Measurements from ENCODE around the gene RBBP8NL. TPM values are rescaled to one million over a fixed set of nuclear protein-coding genes. Genes with fewer than 3 reads are reported as not detected.
A peak's percentile ranks its signal among the peaks of the same experiment; 100 is the strongest.

The RBBP8NL gene
- total and polyA plus RNA-seq, 2 donors, result 0.33 to 0.64 TPM

GRCh38 chr20:62364911-62365736, 62.2 kb downstream of the RBBP8NL start:
- 88% methylated on average over 27 of the region's 27 CpGs for WGBS
- DNase-seq (ENCODE audit: low read depth in 6 of 9, low spot score in 9 of 9), result no peak
- Histone ChIP-seq H3K27me3 (ENCODE audit: control insufficient read depth in 2 of 2, insufficient read depth in 1 of 2, low read length in 1 of 2) (peaks cover 51 to 59% of the 10 kb centered on the region in 2 donors), H3K9me3 (ENCODE audit: control insufficient read depth in 2 of 2, insufficient read depth in 1 of 2, low read length in 1 of 2) (no peaks in the 10 kb centered on the region), H3K36me3 (ENCODE audit: control insufficient read depth in 2 of 2, insufficient read depth in 2 of 2, low read length in 1 of 2) (no peaks in the 10 kb centered on the region), H3K4me1 (ENCODE audit: control insufficient read depth in 2 of 2, insufficient read depth in 2 of 2, low read length in 2 of 2) (peaks cover 0 to 10% of the 10 kb centered on the region in 2 donors), H3K27ac (ENCODE audit: low read depth in 1 of 2, low read length in 1 of 2) (peak overlapping the region in 1 of 2 donors; percentile 56), H3K4me3 (ENCODE audit: low read length in 2 of 2) (no peak overlapping the region)

GRCh38 chr20:62363920-62364851, 63.2 kb downstream of the RBBP8NL start:
- peaks cover 0 to 11% of the 10 kb centered on the region in 2 donors for H3K4me1 ChIP-seq (ENCODE audit: control insufficient read depth in 2 of 2, insufficient read depth in 2 of 2, low read length in 2 of 2)
- WGBS, result 87% methylated on average over 22 of the region's 22 CpGs

GRCh38 chr20:62362991-62363919, 64.1 kb downstream of the RBBP8NL start:
- DNase-seq (ENCODE audit: low read depth in 6 of 9, low spot score in 9 of 9), result no peak
- no peak overlapping the region for H3K27ac ChIP-seq (ENCODE audit: low read depth in 1 of 2, low read length in 1 of 2)

More at GRCh38 chr20:62363920-62364851, 63.2 kb downstream of the RBBP8NL start:
- Histone ChIP-seq H3K36me3 (ENCODE audit: control insufficient read depth in 2 of 2, insufficient read depth in 2 of 2, low read length in 1 of 2) (no peaks in the 10 kb centered on the region), H3K27ac (ENCODE audit: low read depth in 1 of 2, low read length in 1 of 2) (no peak overlapping the region), H3K9me3 (ENCODE audit: control insufficient read depth in 2 of 2, insufficient read depth in 1 of 2, low read length in 1 of 2) (no peaks in the 10 kb centered on the region), H3K4me3 (ENCODE audit: low read length in 2 of 2) (no peak overlapping the region), H3K27me3 (ENCODE audit: control insufficient read depth in 2 of 2, insufficient read depth in 1 of 2, low read length in 1 of 2) (peaks cover 42 to 49% of the 10 kb centered on the region in 2 donors)
- DNase-seq (ENCODE audit: low read depth in 6 of 9, low spot score in 9 of 9), result no peak

GRCh38 chr20:62362590-62362940, 64.8 kb downstream of the RBBP8NL start:
- WGBS, result 65% methylated on average over 13 of the region's 13 CpGs
- no peak for DNase-seq (ENCODE audit: low read depth in 6 of 9, low spot score in 9 of 9)
- Histone ChIP-seq H3K9me3 (ENCODE audit: control insufficient read depth in 2 of 2, insufficient read depth in 1 of 2, low read length in 1 of 2) (no peaks in the 10 kb centered on the region), H3K27me3 (ENCODE audit: control insufficient read depth in 2 of 2, insufficient read depth in 1 of 2, low read length in 1 of 2) (peaks cover 26 to 33% of the 10 kb centered on the region in 2 donors), H3K4me1 (ENCODE audit: control insufficient read depth in 2 of 2, insufficient read depth in 2 of 2, low read length in 2 of 2) (peaks cover 0 to 16% of the 10 kb centered on the region in 2 donors), H3K4me3 (ENCODE audit: low read length in 2 of 2) (no peak overlapping the region), H3K27ac (ENCODE audit: low read depth in 1 of 2, low read length in 1 of 2) (no peak overlapping the region), H3K36me3 (ENCODE audit: control insufficient read depth in 2 of 2, insufficient read depth in 2 of 2, low read length in 1 of 2) (no peaks in the 10 kb centered on the region)

More at GRCh38 chr20:62362991-62363919, 64.1 kb downstream of the RBBP8NL start:
- H3K36me3 ChIP-seq (ENCODE audit: control insufficient read depth in 2 of 2, insufficient read depth in 2 of 2, low read length in 1 of 2), result no peaks in the 10 kb centered on the region
- H3K4me3 ChIP-seq (ENCODE audit: low read length in 2 of 2), result no peak overlapping the region
- no peaks in the 10 kb centered on the region for H3K9me3 ChIP-seq (ENCODE audit: control insufficient read depth in 2 of 2, insufficient read depth in 1 of 2, low read length in 1 of 2)
- H3K27me3 ChIP-seq (ENCODE audit: control insufficient read depth in 2 of 2, insufficient read depth in 1 of 2, low read length in 1 of 2), result peaks cover 33 to 40% of the 10 kb centered on the region in 2 donors
- peaks cover 0 to 15% of the 10 kb centered on the region in 2 donors for H3K4me1 ChIP-seq (ENCODE audit: control insufficient read depth in 2 of 2, insufficient read depth in 2 of 2, low read length in 2 of 2)
- WGBS, result 87% methylated on average over 20 of the region's 20 CpGs

- Histone ChIP-seq H3K27ac (ENCODE audit: low read depth in 1 of 2, low read length in 1 of 2) (peak overlapping the region in 1 of 2 donors; percentile 8), H3K36me3 (ENCODE audit: control insufficient read depth in 2 of 2, insufficient read depth in 2 of 2, low read length in 1 of 2) (no peaks in the 10 kb centered on the region), H3K4me3 (ENCODE audit: low read length in 2 of 2) (no peak overlapping the region), H3K4me1 (ENCODE audit: control insufficient read depth in 2 of 2, insufficient read depth in 2 of 2, low read length in 2 of 2) (peaks cover 0 to 21% of the 10 kb centered on the region in 2 donors), H3K9me3 (ENCODE audit: control insufficient read depth in 2 of 2, insufficient read depth in 1 of 2, low read length in 1 of 2) (no peaks in the 10 kb centered on the region), H3K27me3 (ENCODE audit: control insufficient read depth in 2 of 2, insufficient read depth in 1 of 2, low read length in 1 of 2) (peaks cover 21 to 33% of the 10 kb centered on the region in 2 donors)
- 94% methylated on average over 34 of the region's 34 CpGs for WGBS
- no peak for DNase-seq (ENCODE audit: low read depth in 6 of 9, low spot score in 9 of 9)
Measured at GRCh38 chr20:62361799-62362589, 65.3 kb downstream of the RBBP8NL start.

- DNase-seq (ENCODE audit: low read depth in 6 of 9, low spot score in 9 of 9), result no peak
- H3K4me1 ChIP-seq (ENCODE audit: control insufficient read depth in 2 of 2, insufficient read depth in 2 of 2, low read length in 2 of 2), result peaks cover 0 to 24% of the 10 kb centered on the region in 2 donors
- H3K27ac ChIP-seq (ENCODE audit: low read depth in 1 of 2, low read length in 1 of 2), result peak overlapping the region in 1 of 2 donors; percentile 69
- H3K27me3 ChIP-seq (ENCODE audit: control insufficient read depth in 2 of 2, insufficient read depth in 1 of 2, low read length in 1 of 2), result peaks cover 12 to 28% of the 10 kb centered on the region in 2 donors
- WGBS, result 88% methylated on average over 25 of the region's 25 CpGs
- no peaks in the 10 kb centered on the region for H3K9me3 ChIP-seq (ENCODE audit: control insufficient read depth in 2 of 2, insufficient read depth in 1 of 2, low read length in 1 of 2)
- no peak overlapping the region for H3K4me3 ChIP-seq (ENCODE audit: low read length in 2 of 2)
- H3K36me3 ChIP-seq (ENCODE audit: control insufficient read depth in 2 of 2, insufficient read depth in 2 of 2, low read length in 1 of 2), result no peaks in the 10 kb centered on the region
Measured at GRCh38 chr20:62360854-62361798, 66.2 kb downstream of the RBBP8NL start.
